Keratinocyte (primary cell): ENCODE data around the gene PCSK6.

ENCODE experiments used
- EZH2 ChIP-seq: IDR thresholded peaks from one replicate; pipeline ENCODE4 v1.6.1; 2012; ENCODE audit warnings: inconsistent platforms, mild to moderate bottlenecking, low read length, moderate library complexity
- TF ChIP-seq, protein P1 (sequence below), 3 experiments: IDR thresholded peaks in 1 of 3; conservative IDR thresholded peaks in 1 of 3; optimal IDR thresholded peaks in 1 of 3; 2 replicates in 2 of 3; 3 replicates in 1 of 3; pipeline versions ENCODE3 to v1.5.1; 2011; ENCODE audit warnings: low read length in 3 of 3, mild to moderate bottlenecking in 3 of 3, moderate library complexity in 2 of 3, control low read depth in 1 of 3, inconsistent platforms in 1 of 3; ENCODE audit not compliant: insufficient read depth in 2 of 3; ENCODE audit errors: extremely low read depth in 1 of 3

DNA sequence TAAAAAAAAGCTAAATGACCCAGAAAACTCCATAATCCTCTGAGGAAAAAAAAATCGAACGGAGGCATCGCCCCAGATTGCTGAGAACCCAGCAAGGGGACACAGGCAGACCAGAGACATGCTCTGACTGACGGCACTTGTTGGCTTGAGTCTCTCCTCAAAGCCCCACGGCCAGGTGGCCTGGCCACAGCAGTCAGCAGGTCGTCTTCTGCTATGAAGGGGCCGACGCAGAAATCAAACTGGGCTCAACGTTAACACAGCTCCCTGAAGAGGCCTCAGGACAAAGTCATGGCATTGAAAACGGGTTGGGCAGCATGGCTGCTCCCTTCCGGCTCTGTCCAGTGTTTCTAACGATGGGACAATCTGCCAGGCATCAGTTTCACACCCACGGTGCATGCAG is 17.5 kb downstream of the PCSK6 start:
- TF ChIP-seq, protein P1, sequence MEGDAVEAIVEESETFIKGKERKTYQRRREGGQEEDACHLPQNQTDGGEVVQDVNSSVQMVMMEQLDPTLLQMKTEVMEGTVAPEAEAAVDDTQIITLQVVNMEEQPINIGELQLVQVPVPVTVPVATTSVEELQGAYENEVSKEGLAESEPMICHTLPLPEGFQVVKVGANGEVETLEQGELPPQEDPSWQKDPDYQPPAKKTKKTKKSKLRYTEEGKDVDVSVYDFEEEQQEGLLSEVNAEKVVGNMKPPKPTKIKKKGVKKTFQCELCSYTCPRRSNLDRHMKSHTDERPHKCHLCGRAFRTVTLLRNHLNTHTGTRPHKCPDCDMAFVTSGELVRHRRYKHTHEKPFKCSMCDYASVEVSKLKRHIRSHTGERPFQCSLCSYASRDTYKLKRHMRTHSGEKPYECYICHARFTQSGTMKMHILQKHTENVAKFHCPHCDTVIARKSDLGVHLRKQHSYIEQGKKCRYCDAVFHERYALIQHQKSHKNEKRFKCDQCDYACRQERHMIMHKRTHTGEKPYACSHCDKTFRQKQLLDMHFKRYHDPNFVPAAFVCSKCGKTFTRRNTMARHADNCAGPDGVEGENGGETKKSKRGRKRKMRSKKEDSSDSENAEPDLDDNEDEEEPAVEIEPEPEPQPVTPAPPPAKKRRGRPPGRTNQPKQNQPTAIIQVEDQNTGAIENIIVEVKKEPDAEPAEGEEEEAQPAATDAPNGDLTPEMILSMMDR (optimal IDR thresholded peaks at IDR 0.05 in 1 of 3, IDR thresholded peaks at IDR 0.05 in 1 of 3, conservative IDR thresholded peaks at IDR 0.05 in 1 of 3; ENCODE audit: extremely low read depth in 1 of 3, insufficient read depth in 2 of 3, low read length in 3 of 3) = no peak
- no peak for TF ChIP-seq EZH2
